AG09319 (cell line): ENCODE data around the gene MX1.

Experiments used
- DNase-seq: peaks from one replicate; pipeline ENCODE4 v3.0.0-alpha.2; 2010; ENCODE audit warnings: low read depth; ENCODE audit errors: extremely low read depth
- CTCF ChIP-seq: IDR thresholded peaks from 2 replicates; pipeline ENCODE4 v1.5.1; 2011; ENCODE audit warnings: low read depth, mild to moderate bottlenecking, inconsistent platforms, low read length, moderate library complexity

Gene MX1

GRCh38 chr21:41388259-41388658 lies 37.8 kb upstream of the MX1 start:
- no peak for DNase-seq
- no peak for TF ChIP-seq CTCF

GRCh38 chr21:41390043-41390639 lies 35.9 kb upstream of the MX1 start:
- TF ChIP-seq CTCF, result no peak
- DNase-seq, result no peak

GRCh38 chr21:41393876-41394465 lies 32.1 kb upstream of the MX1 start:
- no peak for DNase-seq
- TF ChIP-seq CTCF, result no peak

GRCh38 chr21:41396558-41397075 lies 29.4 kb upstream of the MX1 start:
- no peak for DNase-seq
- TF ChIP-seq CTCF, result no peak

GRCh38 chr21:41397471-41397891 lies 28.6 kb upstream of the MX1 start:
- TF ChIP-seq CTCF, result no peak
- DNase-seq, result no peak

- no peak for TF ChIP-seq CTCF
- DNase-seq, result no peak
These were observed 27.8 kb upstream of the MX1 start for GRCh38 chr21:41398251-41398650.

- no peak for DNase-seq
- no peak for TF ChIP-seq CTCF
These were observed 27.2 kb upstream of the MX1 start for GRCh38 chr21:41398831-41399230.
